ENCODE results near the gene TNRC6C.

DNA sequence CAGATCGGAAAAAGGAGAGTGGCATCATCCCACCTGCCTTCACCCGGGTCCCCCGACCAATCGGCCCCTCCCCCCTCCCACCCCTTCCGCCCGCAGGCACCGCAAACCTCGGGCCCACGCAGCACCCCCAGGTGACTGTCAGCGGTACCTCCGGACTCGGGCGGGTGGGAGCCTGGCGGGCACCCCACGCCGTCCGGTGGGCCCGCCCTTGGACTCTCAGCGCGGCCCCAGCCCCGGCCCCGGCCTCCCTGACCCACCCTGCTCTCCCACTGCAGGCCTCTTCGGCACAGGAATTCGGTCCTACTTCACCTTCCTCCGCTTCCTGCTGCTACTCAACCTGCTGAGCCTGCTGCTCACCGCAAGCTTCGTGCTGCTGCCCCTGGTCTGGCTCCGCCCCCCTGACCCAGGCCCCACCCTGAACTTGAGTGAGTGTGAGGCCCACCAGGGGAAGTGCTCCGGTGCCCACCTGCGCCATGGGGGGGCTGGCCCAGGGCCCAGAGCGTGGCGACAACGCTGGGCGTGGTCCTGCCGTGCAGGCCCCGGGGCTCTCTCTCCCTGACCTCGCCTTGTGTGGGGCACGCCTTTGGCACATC, 173.7 kb downstream of the TNRC6C start:
- TF ChIP-seq, protein P1, sequence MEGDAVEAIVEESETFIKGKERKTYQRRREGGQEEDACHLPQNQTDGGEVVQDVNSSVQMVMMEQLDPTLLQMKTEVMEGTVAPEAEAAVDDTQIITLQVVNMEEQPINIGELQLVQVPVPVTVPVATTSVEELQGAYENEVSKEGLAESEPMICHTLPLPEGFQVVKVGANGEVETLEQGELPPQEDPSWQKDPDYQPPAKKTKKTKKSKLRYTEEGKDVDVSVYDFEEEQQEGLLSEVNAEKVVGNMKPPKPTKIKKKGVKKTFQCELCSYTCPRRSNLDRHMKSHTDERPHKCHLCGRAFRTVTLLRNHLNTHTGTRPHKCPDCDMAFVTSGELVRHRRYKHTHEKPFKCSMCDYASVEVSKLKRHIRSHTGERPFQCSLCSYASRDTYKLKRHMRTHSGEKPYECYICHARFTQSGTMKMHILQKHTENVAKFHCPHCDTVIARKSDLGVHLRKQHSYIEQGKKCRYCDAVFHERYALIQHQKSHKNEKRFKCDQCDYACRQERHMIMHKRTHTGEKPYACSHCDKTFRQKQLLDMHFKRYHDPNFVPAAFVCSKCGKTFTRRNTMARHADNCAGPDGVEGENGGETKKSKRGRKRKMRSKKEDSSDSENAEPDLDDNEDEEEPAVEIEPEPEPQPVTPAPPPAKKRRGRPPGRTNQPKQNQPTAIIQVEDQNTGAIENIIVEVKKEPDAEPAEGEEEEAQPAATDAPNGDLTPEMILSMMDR (IDR thresholded peaks at IDR 0.05) = no peak
- peak in 2 of 4 donors; percentile 44 to 55 for TF ChIP-seq POLR2A (IDR thresholded peaks at IDR 0.05)
